GM12878 (cell line): ENCODE measurements around the gene SLC24A3. TPM values are rescaled to one million over a fixed set of nuclear protein-coding genes. Genes with fewer than 3 reads are reported as not detected.

Experiments used
- BCL3 ChIP-seq: IDR thresholded peaks from 2 replicates; pipeline ENCODE4 v1.6.1; 2011; ENCODE audit warnings: borderline replicate concordance, low read depth, mild to moderate bottlenecking, moderate library complexity, low read length; ENCODE audit not compliant: insufficient read depth, poor library complexity, severe bottlenecking
- CREB1 ChIP-seq: IDR thresholded peaks from 2 replicates; pipeline ENCODE4 v1.6.1; 2012; ENCODE audit warnings: low read depth, mild to moderate bottlenecking, inconsistent platforms
- FOXM1 ChIP-seq: IDR thresholded peaks from 2 replicates; pipeline ENCODE4 v1.6.1; 2012; ENCODE audit warnings: low read depth, mild to moderate bottlenecking, inconsistent platforms, low read length, moderate library complexity
- HCFC1 ChIP-seq: fragments of 150-350 bp; IDR thresholded peaks from 2 replicates; pipeline ENCODE4 v1.6.1; 2014; ENCODE audit warnings: low read length
- MAX ChIP-seq: IDR thresholded peaks from 2 replicates; pipeline ENCODE4 v1.6.1; 2012; ENCODE audit warnings: low read depth, low read length, improper control_type of control experiment
- NBN ChIP-seq: fragments of 450-650 bp; IDR thresholded peaks from 2 replicates; pipeline ENCODE4 v1.6.1; 2016
- SRF ChIP-seq, 2 experiments: IDR thresholded peaks; 2 replicates each; pipeline ENCODE4 v1.6.1; 2011; ENCODE audit warnings: low read depth in 2 of 2, low read length in 2 of 2, mild to moderate bottlenecking in 1 of 2, moderate library complexity in 1 of 2
- TARDBP ChIP-seq: IDR thresholded peaks from 2 replicates; pipeline ENCODE4 v1.6.1; 2016; ENCODE audit warnings: borderline replicate concordance
- ZBTB11 ChIP-seq: fragments of 450-650 bp; formaldehyde crosslinking; IDR thresholded peaks from 2 replicates; pipeline ENCODE4 v1.5.0; 2022; ENCODE audit warnings: mild to moderate bottlenecking, missing genetic modification characterization
- ZBTB33 ChIP-seq: fragments of 450-650 bp; IDR thresholded peaks from 2 replicates; pipeline ENCODE4 v1.6.1; 2017; ENCODE audit warnings: mild to moderate bottlenecking
- ZNF384 ChIP-seq: IDR thresholded peaks from 2 replicates; pipeline ENCODE4 v1.6.1; 2012; ENCODE audit warnings: low read depth, mild to moderate bottlenecking, low read length, improper control_type of control experiment, borderline replicate concordance
- polyA plus RNA-seq, 11 experiments: library from polyadenylated mRNA; depleted of rRNA in 4 of 11; unstranded in 6 of 11; stranded (reverse) in 5 of 11; fragments of >200 nt; fragmentation: Nextera tagmentation in 4 of 11; fragmentation: Illumina TruSeq in 1 of 11; extraction: Ambion mirVana in 4 of 11; extraction: Trizol in 1 of 11; gene quantifications; 1 replicate in 1 of 11; 2 replicates in 10 of 11; pipeline versions ENCODE4 v1.2.1 to v1.2.3, GENCODE V29; 2011 to 2016; ENCODE audit warnings: inconsistent platforms in 2 of 11, missing spikeins in 2 of 11, low read depth in 1 of 11
- total RNA-seq, 4 experiments: library from RNA; depleted of rRNA in 3 of 4; stranded (reverse); fragments of >200 nt in 3 of 4; fragmentation: Illumina TruSeq in 1 of 4; extraction: Trizol in 1 of 4; gene quantifications; 2 replicates each; pipeline versions ENCODE4 v1.2.1 to v1.2.3, GENCODE V29; 2013 to 2021
- TF ChIP-seq, protein P1 (sequence below): fragments of 450-650 bp; IDR thresholded peaks from 2 replicates; pipeline ENCODE4 v1.6.1; 2016; ENCODE audit warnings: mild to moderate bottlenecking

The SLC24A3 gene
- total and polyA plus RNA-seq, 10 of the 15 experiments (the other 5 are each of a cell fraction or from before 2014, with no cell fraction given): 0.04 TPM; not detected in 9

- no peak for TF ChIP-seq ZBTB33
- TF ChIP-seq ZNF384: no peak
- no peak for TF ChIP-seq BCL3
- no peak for TF ChIP-seq CREB1
- TF ChIP-seq HCFC1: no peak
- TF ChIP-seq MAX: no peak
- no peak for TF ChIP-seq SRF (IDR thresholded peaks at IDR 0.05; ENCODE audit: low read depth in 2 of 2, low read length in 2 of 2)
- no peak for TF ChIP-seq NBN
- no peak for TF ChIP-seq ZBTB11 (CRISPR knock-in tag)
- TF ChIP-seq FOXM1: no peak
- no peak for TF ChIP-seq TARDBP
- TF ChIP-seq, protein P1, sequence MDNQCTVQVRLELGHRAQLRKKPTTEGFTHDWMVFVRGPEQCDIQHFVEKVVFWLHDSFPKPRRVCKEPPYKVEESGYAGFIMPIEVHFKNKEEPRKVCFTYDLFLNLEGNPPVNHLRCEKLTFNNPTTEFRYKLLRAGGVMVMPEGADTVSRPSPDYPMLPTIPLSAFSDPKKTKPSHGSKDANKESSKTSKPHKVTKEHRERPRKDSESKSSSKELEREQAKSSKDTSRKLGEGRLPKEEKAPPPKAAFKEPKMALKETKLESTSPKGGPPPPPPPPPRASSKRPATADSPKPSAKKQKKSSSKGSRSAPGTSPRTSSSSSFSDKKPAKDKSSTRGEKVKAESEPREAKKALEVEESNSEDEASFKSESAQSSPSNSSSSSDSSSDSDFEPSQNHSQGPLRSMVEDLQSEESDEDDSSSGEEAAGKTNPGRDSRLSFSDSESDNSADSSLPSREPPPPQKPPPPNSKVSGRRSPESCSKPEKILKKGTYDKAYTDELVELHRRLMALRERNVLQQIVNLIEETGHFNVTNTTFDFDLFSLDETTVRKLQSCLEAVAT: no peak
Measured at GRCh38 chr20:19723051-19723450, 510.6 kb downstream of the SLC24A3 start (continued).
